ENCODE measurements around the gene ADM.
A peak's percentile ranks its signal among the peaks of the same experiment; 100 is the strongest.

Gene ADM

GRCh38 chr11:10310301-10310841, 5.5 kb downstream of the ADM start:
- no peak for DNase-seq

GRCh38 chr11:10311802-10312201, 6.9 kb downstream of the ADM start:
- DNase-seq: no peak

DNA sequence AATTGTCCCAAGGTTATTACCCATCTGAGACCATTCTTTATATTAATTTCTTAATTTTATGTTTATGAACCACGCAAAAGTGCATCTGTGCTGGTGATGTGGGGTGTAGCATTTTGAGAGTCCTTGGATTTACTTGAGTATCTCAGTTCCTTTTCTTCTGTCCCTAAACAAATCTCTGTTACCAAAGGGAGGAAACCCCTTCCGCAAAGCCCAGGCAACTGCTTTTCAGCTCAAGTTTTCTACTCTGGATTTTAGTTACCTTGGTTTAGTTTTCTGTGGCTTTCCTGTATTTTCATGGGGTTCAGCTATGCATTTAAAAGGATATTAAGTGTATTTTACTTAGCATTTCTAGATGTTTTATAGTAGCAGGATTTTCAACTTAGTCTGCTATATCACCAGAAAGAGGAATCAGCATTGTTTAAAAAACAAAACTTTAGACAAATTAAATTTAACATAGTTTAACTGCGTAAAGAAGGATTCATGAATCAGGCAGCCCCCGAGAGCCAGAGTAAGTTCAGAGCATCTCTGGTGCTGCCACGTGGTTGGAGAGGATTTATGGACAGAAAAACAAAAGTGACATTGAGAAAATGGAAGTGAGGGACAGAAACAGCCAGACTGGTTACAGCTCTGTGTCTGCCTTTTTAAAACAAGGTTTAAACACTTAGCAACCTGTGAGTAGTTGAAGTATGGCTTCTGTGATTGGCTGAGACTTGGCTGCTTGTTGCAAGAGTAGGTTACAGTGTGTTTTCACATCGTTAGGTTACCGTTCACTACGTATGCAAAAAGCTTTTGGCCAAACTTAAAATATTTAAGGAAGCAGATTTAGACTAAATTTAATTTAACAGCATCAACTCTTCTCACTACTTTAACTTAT, 9.6 kb downstream of the ADM start:
- DNase-seq: peak; percentile 59

DNA sequence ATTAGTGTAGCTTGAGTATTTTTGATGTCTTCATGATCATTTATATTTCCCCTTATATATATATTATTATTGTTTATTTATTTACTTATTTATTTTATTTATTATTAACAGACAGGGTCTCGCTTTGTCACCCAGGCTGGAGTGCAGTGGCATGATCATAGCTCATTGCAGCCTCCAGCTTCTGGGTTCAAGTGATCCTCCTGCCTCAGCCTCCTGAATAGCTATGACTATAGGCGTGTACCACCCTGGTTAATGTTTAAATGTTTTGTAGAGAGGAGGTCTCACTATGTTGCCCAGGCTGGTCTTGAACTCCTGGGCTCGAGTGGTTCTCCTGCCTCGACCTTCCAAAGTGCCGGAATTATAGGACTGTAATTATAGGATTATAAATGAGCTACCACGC, 10.2 kb downstream of the ADM start:
- DNase-seq: no peak

DNA sequence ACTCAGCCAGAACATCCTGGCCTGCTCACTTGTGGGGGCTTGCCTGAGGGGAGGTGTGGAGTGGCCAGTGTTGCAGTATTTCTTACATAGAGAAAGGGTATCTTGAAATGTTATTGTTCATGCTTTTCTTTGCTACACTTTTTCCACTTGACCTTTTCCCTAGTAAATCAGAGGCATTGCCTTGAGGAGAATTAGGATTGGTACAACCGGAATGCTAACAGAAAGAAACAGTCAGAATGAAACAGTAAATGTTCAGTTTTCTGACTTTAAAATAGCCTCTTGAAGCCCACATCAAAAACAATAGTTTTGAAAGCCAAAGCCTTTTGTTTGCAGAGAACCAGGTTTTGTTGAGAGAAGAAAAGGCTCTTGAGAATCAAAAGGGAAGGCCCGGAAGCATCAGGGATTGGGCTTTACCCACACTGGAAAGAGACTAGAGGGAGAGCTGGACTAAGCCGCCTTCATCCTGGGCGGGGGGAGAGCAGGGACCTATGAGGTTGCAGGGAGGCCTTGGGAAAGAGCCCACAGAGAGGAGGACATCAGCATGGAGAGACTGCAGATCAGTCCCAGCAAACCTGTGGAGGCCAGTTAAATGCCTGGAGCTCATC, 12.4 kb downstream of the ADM start:
- peak; percentile 68 for DNase-seq

DNA sequence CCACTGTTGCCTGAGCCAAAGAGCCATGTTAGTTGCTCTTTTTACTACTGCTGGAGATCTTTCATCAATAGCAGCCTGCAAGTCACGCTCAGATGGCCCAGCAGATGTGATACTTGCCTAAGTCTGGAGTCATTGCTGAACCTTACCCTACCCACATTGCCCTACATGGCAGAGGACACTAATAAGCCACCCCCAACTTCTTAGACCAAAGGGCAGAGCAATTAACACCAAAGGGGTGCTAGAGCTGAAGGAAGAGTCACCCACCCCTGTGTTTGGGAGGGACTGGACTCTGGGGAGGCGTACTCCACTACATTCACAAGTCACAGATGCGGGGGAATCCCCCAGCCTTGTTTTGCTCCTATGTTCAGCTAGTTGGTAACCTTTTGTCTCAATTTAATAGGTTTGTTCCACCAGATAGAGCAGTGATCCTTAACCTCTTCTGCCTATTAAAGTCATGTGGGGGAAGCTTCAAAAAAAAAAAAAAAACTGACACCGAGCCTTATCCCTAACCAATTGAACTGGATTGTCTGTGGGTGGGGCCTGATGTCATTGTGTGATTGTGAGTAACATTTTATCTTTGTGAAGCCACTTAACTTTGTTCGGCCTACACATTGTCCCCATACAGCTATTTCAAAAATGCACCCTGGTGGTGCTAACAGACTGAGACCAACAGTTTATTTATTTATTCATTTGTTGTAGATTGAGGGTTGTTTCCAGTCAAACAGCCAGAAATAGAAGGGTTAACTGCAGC, 13.1 kb downstream of the ADM start:
- DNase-seq: peak; percentile 64

DNA sequence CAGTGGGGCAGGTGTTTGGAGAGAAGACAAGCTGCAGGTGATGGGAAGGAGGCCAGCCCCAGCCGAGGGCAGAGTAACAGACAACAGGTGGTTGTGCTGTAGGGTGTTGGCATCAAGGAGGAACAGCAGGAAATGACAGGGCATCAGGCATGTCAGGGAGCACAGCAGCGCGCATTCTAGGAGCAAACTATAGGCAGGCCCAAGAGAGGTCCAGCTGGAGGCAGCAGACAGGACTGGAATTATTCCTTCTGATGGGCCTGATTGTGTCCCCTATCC, 13.6 kb downstream of the ADM start:
- DNase-seq: peak; percentile 90

GRCh38 chr11:10319702-10320558, 15.1 kb downstream of the ADM start:
- no peak for DNase-seq

DNA sequence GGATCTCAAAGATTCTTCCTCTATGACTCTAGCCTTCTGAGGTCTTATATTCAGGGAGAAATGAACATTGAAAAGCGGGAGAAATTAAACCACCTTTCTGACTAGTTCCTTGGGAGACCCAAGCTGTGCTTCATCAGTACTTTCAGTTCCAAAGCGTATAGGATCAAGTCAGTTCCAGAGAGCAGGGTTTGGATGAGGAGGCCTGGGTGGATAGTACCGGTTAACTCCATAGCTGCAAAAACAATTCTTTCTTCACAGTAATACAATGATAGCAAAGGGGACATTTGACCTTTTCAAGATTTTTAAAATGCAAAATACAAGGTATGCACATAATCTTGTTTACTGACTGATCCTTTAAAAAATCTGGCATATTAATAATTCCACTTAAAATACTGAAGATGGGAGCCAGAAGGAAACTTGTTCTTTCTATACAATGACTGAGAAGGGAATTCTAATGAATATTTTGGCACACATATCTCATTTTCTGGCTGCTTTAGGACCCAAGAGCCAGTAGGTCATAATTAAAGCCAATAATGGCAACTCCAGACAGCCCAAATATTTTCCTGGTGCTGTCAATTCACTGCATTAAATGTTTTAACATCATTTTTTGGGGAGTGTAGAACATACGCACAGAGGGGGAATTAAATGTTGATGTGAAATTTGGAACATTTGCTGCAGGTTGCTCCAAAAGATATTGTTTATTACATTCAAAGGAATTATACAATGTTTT, 16.0 kb downstream of the ADM start:
- no peak for DNase-seq

DNA sequence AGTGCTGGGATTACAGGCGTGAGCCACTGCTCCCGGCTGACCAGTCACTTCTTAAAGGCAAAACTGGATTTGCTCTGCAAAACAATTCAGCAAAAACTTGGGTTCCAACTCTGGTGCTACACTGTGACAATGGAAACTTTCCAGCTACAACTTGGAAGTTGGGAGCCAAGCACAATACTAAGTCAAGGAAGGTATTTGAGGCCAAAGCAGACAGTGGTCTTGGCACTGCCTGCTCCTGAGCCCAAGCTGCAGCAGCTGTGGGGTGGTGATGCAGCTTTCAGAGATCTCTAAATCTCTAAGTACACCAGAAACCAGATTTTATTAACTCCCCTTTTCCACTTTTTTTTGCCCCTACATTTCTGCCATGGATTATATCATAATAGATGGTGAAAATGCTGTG, 17.5 kb downstream of the ADM start:
- no peak for DNase-seq

GRCh38 chr11:10322830-10323792, 18.2 kb downstream of the ADM start:
- DNase-seq: peak; percentile 71

GRCh38 chr11:10323793-10324170, 18.9 kb downstream of the ADM start:
- DNase-seq: no peak

- no peak for DNase-seq
Measured at GRCh38 chr11:10324474-10324873, 19.6 kb downstream of the ADM start.

GRCh38 chr11:10325277-10326011, 20.6 kb downstream of the ADM start:
- DNase-seq: no peak

DNA sequence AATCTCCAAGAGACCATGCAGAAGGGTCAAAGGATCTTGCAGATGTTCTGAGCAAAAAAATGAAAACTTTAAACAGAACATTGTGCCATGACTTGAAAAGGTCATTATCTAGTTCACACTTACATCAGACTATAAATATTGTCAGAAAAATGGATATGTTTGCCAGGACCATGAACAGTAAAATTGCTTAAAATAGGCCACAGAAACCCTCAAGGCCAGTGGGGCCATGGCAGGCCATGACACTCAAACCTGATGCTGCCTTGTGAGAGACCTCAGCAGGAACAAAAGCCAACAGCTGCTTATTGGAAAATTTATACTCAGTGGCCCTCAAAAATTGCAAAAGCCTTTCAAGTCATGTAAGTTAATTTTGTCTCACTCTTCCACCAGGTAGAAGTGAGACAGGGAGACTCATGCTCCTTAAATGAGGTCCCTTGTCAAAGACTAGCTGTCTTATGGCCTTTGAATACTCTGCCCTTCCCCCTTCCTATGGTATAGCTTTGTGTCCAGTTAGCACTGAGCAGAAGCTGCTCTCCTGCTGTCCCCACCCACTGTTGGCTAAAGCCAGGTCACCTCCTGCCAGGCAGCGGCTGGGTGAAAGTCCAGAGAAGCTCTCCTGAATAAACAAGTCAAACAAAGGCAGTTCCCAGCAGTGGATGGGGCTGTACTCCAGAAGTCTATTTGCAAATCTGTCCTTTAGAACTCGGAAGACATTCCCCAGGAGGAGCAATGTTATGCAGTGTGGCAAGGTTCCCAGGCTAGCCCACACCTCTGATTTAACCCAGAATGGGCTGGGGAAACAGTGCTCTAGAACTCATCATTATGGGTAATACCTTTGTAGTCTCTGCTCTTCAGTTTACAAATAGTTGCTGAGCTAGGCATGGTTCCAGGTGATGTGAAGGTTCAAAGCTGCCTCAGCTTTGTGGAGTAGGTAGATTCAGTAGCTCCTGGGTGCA, 21.4 kb downstream of the ADM start:
- DNase-seq: no peak

GRCh38 chr11:10327254-10327653, 22.4 kb downstream of the ADM start:
- DNase-seq: no peak

DNA sequence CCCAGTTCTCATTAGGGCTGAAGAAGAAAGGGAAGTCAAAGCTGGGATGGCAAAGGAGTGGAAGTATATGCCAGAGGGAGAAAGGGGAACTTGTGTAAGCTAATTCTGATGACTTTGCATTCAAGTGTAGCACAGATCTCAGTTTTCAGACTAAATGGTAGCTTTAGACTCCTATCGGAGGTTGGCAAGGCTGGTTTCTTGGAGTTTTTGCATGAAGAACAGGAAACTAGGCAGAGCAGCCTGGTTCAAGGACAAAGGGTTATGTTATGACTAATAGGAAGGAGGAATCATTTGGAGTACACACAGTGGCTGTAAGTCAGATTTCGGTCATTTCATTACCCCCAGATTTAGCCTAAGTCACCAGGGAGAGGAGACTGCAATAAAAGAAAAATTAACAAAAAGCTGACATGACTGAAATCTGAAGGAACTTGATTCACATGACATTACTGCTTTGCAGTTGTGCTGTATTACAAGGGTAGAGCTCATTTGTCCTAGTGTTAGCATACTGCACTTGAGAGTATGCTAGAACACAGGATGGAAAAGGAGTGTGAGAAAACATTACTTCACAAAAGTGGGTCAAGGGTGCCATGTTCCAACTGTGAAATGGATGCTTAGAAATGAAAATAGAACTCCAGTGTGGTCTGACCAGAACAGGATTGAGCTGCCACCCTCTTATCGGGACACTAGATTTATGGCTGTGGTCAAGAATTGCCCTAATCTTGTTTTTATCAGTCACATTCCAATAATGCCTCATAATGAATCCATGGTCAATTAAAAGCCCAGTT, 23.6 kb downstream of the ADM start:
- no peak for DNase-seq

- DNase-seq: no peak
Measured at GRCh38 chr11:10329356-10329755, 24.5 kb downstream of the ADM start.

All from DMS153 (cell line).